CD4-positive, alpha-beta T cell treated with Interferon gamma for 1 hour (primary cell): ENCODE results near the gene CNTNAP2.
"Not testable (repeated sequence)": the region's sequence is repeated elsewhere in the genome, so short reads cannot be mapped to it uniquely, and the experiment has no call there.

Experiments used
- DNase-seq: peaks from one replicate; pipeline ENCODE4 v3.0.0-alpha.2; 2020

Gene CNTNAP2

GRCh38 chr7:147048864-147049263, 932.3 kb downstream of the CNTNAP2 start:
- no peak for DNase-seq

DNA sequence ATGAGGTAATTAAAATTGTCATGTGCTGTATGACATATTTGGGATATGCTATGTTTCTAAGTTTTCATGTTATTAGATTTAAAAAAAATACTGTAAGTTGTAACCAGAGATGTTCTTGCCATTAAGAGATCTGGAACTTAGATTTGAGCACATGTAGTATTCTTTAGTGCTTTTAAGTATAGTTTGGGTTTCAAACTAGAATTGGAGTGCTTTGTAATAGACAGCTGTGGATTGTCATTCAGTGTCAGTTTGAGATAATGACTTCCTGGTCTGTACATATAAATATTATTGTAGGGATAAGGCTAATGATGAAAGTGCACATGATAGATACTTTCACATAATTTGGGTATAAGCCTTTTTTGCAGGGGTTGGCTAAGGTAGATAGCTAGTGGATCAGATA, 936.2 kb downstream of the CNTNAP2 start:
- no peak for DNase-seq

- DNase-seq = no peak
Measured at GRCh38 chr7:147053746-147054145, 937.1 kb downstream of the CNTNAP2 start.

GRCh38 chr7:147060070-147060469, 943.5 kb downstream of the CNTNAP2 start:
- DNase-seq = no peak

- DNase-seq = no peak
Measured at GRCh38 chr7:147062897-147063296, 946.3 kb downstream of the CNTNAP2 start.

DNA sequence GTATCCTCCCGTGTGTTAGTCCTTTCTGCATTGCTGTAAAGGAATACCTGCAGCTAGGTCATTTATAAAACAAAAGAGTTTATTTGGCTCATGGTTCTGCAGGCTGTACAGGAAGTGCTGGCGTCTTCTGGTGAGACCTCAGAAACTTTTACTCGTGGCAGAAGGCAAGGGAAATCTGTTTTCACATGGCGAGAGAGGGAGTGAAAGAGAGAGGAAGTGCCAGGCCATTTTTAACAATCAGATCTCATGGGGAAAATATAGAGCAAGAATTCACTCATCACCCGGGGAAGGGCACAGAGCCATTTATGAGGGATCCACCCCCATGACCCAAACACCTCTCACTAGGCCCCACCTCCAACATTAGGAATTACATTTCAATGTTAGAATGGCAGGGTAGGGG, 952.2 kb downstream of the CNTNAP2 start:
- DNase-seq = no peak

DNA sequence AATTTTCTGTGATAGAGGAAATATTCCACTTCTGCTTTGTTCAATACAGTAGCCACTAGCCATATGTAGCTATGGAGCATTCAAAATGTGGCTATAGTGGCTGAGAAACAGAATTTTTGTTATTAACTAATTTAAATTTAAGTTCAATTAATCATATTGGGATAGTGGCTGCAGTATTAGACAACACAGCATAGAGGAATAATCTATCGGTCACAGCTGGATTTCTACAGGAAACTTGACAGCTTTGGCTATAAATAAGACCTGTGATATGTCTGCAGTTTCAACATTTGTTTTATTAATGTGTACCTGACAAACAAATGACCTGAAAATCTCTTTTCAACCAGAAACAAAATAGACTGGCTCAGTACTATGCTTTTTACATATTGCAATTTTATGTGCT, 953.2 kb downstream of the CNTNAP2 start:
- DNase-seq = no peak

- DNase-seq = no peak
Measured at GRCh38 chr7:147070886-147071285, 954.3 kb downstream of the CNTNAP2 start.

- no peak for DNase-seq
Measured at GRCh38 chr7:147071536-147071935, 954.9 kb downstream of the CNTNAP2 start.

GRCh38 chr7:147078312-147078711, 961.7 kb downstream of the CNTNAP2 start:
- DNase-seq = no peak

- no peak for DNase-seq
Measured at GRCh38 chr7:147079083-147079482, 962.5 kb downstream of the CNTNAP2 start.

GRCh38 chr7:147079921-147080420, 963.4 kb downstream of the CNTNAP2 start:
- DNase-seq = no peak

- DNase-seq = no peak
Measured at GRCh38 chr7:147081117-147081516, 964.5 kb downstream of the CNTNAP2 start.

GRCh38 chr7:147089051-147089461, 972.5 kb downstream of the CNTNAP2 start:
- DNase-seq = no peak

- no peak for DNase-seq
Measured at GRCh38 chr7:147089608-147090007, 973.0 kb downstream of the CNTNAP2 start.

DNA sequence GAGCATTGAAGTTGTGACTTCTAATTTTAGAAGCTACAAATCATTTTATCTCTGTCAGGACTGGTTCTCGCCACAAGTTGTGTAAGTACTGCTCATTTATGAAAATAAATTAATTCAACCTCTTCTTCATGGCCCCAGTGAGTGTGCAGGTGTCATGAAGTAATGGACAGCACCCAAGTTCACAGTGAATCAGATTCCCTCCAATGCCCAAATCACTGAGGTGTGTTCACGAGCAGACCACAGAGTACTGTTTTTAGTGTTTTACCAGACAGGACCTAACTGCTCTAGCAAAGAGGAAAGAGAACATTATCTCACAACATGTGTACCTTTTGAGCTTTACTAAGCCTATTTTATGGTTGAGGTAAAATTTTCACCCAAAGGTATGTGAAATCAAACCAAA, 980.0 kb downstream of the CNTNAP2 start:
- DNase-seq = no peak

DNA sequence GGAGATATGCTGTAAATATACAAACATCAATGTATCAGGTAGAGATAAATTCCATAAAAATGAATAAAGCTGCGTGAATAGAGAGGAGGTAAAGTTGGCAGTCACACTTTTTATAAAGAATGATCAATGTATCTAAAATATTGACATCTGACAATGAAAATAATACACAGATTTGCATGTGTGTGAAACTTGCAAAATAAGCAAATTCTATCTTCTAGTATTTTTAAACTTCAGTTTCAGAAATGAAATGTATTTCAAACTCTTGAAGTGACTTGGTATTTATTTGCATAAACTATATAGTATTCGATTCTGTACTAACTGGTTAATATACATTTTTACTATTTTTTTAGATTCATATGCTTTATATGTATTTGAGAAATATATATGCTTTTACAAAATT, 986.6 kb downstream of the CNTNAP2 start:
- DNase-seq = no peak

GRCh38 chr7:147106746-147107145, 990.1 kb downstream of the CNTNAP2 start:
- no peak for DNase-seq

DNA sequence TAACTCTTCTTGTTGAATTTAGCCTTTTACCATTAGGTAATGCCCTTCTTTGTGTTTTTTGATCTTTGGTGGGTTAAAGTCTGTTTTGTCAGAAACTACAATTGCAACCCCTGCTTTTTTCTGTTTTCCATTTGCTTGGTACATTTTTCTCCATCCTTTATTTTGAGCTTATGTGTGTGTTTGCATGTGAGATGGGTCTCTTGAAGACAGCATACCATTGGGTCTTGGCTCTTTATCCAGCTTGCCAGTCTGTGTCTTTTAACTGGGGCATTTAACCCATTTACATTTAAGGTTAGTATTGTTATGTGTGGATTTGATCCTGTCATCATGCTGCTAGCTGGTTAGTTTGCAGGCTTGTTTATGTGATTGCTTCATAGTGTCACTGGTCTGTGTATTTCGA, 997.9 kb downstream of the CNTNAP2 start:
- not testable (repeated sequence) for DNase-seq

DNA sequence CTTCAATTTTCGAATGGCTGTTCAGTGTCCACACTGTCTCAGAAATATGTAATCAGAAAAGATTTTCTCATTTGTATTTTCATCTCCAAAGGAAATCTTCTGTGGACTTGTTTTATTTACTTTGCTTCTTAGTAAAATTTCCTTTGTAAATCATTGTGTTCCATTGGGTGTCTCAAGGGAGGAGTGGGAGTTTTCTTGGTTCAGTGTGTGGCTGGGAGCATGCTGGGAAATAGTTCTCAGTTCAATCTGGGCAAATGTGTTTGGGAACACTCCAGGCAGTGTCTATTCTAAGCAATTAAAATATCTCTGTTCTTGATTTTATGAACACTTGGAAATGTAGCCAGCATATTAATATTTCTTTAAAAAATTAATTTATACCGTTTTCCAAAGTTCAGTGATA, 1019.8 kb downstream of the CNTNAP2 start:
- DNase-seq = no peak

DNA sequence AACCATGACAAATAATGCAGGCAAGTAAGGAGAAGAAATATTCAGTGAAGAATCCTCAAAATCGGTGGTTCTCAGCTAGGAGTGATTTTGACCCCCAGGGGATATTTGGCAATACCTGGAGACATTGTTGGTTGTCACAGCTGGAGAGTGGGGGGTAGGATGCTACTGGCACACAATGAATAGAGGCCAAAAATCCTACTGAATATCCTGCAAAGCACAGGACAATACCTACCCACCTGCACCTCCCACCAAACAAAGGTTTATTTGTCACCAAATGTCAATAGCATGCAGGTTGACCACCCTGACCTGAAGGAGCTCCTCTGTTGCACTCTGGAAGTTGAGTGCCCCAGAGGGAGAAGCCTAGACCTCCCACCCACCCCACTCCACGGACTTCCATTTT, 1028.6 kb downstream of the CNTNAP2 start:
- DNase-seq = no peak

- no peak for DNase-seq
Measured at GRCh38 chr7:147146169-147146568, 1029.6 kb downstream of the CNTNAP2 start.

- no peak for DNase-seq
Measured at GRCh38 chr7:147151661-147152060, 1035.1 kb downstream of the CNTNAP2 start.

DNA sequence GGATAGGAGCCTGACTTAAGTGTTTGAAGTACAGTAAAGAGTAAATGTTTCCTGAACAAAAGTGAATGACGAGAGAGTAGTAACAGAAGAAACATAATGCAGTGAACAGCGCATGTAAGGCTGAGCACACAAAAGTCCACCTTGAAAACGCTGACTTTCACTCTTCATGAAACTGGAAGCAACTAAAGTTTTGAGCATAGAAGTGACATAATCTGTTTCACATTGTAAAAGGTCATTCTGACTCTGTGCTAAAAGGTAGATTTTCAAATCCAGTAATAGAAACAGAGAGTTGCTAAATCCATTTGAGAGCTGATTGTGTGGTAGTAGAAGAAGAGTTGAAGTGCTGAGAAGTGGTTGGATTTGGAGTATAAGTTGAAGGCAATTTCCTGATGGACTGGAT, 1037.0 kb downstream of the CNTNAP2 start:
- no peak for DNase-seq

DNA sequence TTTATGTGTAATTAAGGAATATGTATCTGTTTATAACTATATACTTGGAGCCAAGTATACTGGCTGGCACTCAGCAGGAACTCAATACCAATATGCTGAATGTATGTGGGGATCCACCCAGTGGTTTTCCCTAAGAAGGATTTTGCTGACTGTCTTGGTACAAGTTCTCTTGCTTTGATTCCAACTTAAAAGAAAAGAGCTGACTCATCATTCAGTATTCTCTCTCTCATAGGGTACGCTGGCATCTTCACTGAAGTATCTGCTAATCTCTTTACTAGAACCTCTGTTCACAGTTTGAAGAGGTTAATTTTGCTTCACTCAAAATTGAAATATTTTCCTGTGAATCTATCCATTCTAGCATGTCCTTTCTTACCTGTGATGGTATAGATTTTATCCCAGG, 1044.8 kb downstream of the CNTNAP2 start:
- no peak for DNase-seq
